ENCODE measurements around the gene PARP6. TPM values are rescaled to one million over a fixed set of nuclear protein-coding genes. Genes with fewer than 3 reads are reported as not detected.

The PARP6 gene
- total RNA-seq, 2 experiments from 2014 or later: 48.7 to 50.1 TPM

DNA sequence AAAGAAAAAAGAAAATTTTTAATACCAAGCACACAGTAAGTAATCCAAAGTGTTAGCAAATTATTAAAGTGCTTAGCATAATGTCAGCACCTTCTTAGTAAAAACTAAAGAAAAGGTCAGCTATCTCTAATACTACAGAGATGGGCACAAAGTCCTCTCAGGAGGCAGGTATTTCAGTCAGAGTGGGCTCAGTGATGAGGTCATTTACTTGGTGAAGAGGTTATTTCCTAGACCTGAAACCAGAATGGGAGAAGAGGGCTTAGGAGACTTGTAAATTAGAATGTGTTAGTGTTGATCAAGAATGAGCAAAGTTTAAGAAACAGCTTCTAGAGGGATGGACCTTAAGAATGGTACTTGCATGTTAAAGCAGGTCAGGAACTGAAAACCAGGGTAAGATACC, 32.7 kb downstream of the PARP6 start:
- DNase-seq: no peak
- ATAC-seq: no peak
- Mint-ChIP-seq H3K4me1 (ENCODE audit: low read depth) (peaks cover 31% of the 10 kb centered on the region), H3K36me3 (ENCODE audit: low read depth) (peaks cover 29% of the 10 kb centered on the region), H3K9me3 (no peaks in the 10 kb centered on the region), H3K4me3 (no peak overlapping the region), H3K27ac (peak overlapping the region; percentile 62), H3K27me3 (peaks cover 1% of the 10 kb centered on the region)
- CTCF ChIA-PET: interaction anchor here (0.9 to 5.2 kb wide), 3 partner anchors 12 to 40 kb away, joined by 3 to 35 read pairs (median 3); no protein-coding TSS in a partner anchor
- TF ChIP-seq, protein P1, sequence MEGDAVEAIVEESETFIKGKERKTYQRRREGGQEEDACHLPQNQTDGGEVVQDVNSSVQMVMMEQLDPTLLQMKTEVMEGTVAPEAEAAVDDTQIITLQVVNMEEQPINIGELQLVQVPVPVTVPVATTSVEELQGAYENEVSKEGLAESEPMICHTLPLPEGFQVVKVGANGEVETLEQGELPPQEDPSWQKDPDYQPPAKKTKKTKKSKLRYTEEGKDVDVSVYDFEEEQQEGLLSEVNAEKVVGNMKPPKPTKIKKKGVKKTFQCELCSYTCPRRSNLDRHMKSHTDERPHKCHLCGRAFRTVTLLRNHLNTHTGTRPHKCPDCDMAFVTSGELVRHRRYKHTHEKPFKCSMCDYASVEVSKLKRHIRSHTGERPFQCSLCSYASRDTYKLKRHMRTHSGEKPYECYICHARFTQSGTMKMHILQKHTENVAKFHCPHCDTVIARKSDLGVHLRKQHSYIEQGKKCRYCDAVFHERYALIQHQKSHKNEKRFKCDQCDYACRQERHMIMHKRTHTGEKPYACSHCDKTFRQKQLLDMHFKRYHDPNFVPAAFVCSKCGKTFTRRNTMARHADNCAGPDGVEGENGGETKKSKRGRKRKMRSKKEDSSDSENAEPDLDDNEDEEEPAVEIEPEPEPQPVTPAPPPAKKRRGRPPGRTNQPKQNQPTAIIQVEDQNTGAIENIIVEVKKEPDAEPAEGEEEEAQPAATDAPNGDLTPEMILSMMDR (IDR thresholded peaks at IDR 0.05): no peak
- intact Hi-C loops (cut with micrococcal nuclease): no loop called here
- POLR2A ChIA-PET: interaction anchor here (0.8 to 7.9 kb wide), 9 partner anchors 10 to 122 kb away, joined by 3 to 105 read pairs (median 4); partner anchors contain the start of genes GRAMD2A, MYO9A, PKM and SENP8

DNA sequence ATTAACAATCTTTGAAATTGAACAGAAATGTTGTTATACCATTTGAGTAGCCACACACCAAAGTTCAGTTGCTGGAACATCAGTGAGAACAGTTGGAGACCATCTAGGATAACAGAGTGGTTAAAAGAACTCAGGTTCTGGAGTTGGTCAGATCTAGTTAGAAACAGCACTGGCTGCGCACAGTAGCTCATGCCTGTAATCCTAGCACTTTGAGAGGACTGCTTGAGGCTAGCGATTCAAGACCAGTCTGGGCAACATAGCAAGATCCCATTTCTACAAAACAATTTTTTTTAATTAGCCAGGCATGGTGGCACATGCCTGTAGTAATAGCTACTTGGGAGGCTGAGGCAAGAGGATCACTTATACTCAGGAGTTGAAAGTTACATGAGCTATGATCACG, 33.8 kb downstream of the PARP6 start:
- POLR2A ChIA-PET: interaction anchor here (0.6 to 7.9 kb wide), 7 partner anchors 9 to 121 kb away, joined by 3 to 105 read pairs (median 4); partner anchors contain the start of genes GRAMD2A, MYO9A, PKM and SENP8
- intact Hi-C loops (cut with micrococcal nuclease): no loop called here
- no peaks in the 10 kb centered on the region for H3K9me3 Mint-ChIP-seq
- H3K4me3 Mint-ChIP-seq: no peak overlapping the region
- H3K36me3 Mint-ChIP-seq (ENCODE audit: low read depth): peaks cover 24% of the 10 kb centered on the region
- DNase-seq (no peak), ATAC-seq (no peak)
- TF ChIP-seq, protein P1 (IDR thresholded peaks at IDR 0.05): no peak
- peaks cover 37% of the 10 kb centered on the region for H3K4me1 Mint-ChIP-seq (ENCODE audit: low read depth)
- peaks cover 1% of the 10 kb centered on the region for H3K27me3 Mint-ChIP-seq
- CTCF ChIA-PET: interaction anchor here (5.2 kb wide), 1 partner anchor 11 kb away, joined by 35 read pairs; no protein-coding TSS in a partner anchor
- H3K27ac Mint-ChIP-seq: peak overlapping the region; percentile 58

DNA sequence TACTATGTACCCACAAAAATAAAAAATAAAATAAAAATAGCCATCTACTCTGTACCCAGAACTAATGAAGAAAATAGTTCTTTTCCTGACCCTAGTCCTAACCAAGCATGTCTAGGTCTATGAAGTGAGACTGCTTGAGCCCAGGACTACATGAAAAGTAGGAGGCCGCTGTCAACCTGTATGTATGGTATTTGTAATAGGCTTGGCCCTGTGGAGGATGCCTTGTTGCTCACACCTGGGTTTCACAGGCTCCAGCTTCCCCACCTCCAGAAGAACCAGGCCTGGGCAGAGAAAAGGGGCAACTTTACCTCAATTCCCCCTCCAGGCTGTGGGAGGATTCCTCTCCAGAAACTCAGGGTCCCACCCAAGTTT, 34.5 kb downstream of the PARP6 start:
- ATAC-seq: peak; percentile 21
- intact Hi-C loops (cut with micrococcal nuclease): no loop called here
- Mint-ChIP-seq H3K4me3 (peak overlapping the region; percentile 66), H3K4me1 (ENCODE audit: low read depth) (peaks cover 39% of the 10 kb centered on the region), H3K27ac (peak overlapping the region; percentile 91), H3K27me3 (peaks cover 1% of the 10 kb centered on the region), H3K9me3 (no peaks in the 10 kb centered on the region), H3K36me3 (ENCODE audit: low read depth) (peaks cover 22% of the 10 kb centered on the region)
- CTCF ChIA-PET: interaction anchor here (5.2 kb wide), 1 partner anchor 11 kb away, joined by 35 read pairs; no protein-coding TSS in a partner anchor
- no peak for DNase-seq
- TF ChIP-seq, protein P1 (IDR thresholded peaks at IDR 0.05): no peak
- POLR2A ChIA-PET: interaction anchor here (1.1 to 7.9 kb wide), 3 partner anchors 8 to 81 kb away, joined by 3 to 105 read pairs (median 3); partner anchors contain the start of gene PKM

- DNase-seq (peak; percentile 89), ATAC-seq (peak; percentile 96)
- H3K27ac Mint-ChIP-seq: peak overlapping the region; percentile 91
- POLR2A ChIA-PET: interaction anchor here (1.1 to 7.9 kb wide), 4 partner anchors 8 to 82 kb away, joined by 3 to 105 read pairs (median 3); partner anchors contain the start of gene PKM
- H3K4me3 Mint-ChIP-seq: peak overlapping the region; percentile 66
- CTCF ChIA-PET: interaction anchor here (5.2 kb wide), 1 partner anchor 10 kb away, joined by 35 read pairs; no protein-coding TSS in a partner anchor
- no peaks in the 10 kb centered on the region for H3K9me3 Mint-ChIP-seq
- H3K36me3 Mint-ChIP-seq (ENCODE audit: low read depth): peaks cover 18% of the 10 kb centered on the region
- intact Hi-C loops (cut with micrococcal nuclease): no loop called here
- peaks cover 45% of the 10 kb centered on the region for H3K4me1 Mint-ChIP-seq (ENCODE audit: low read depth)
- peaks cover 1% of the 10 kb centered on the region for H3K27me3 Mint-ChIP-seq
- TF ChIP-seq, protein P1 (IDR thresholded peaks at IDR 0.05): no peak
Observed at GRCh38 chr15:72237029-72237852, 35.1 kb downstream of the PARP6 start.
